Esophagus squamous epithelium (tissue), 4 donors: ENCODE measurements around the gene DCDC2B.

Experiments
- POLR2A ChIP-seq, 4 donors: fragments of 450-650 bp; IDR thresholded peaks; one replicate each; pipeline ENCODE4 v1.6.1; 2017; ENCODE audit warnings: antibody characterized with exemption in 4 of 4, mild to moderate bottlenecking in 4 of 4, moderate library complexity in 3 of 4
- TF ChIP-seq, protein P1 (sequence below), 6 experiments: fragments of 450-650 bp in 4 of 6; fragments of 200-600 bp in 2 of 6; sonication (generic) in 2 of 6; IDR thresholded peaks; one replicate each; pipeline ENCODE4 v1.5.1; 2016 to 2019; ENCODE audit warnings: antibody characterized with exemption in 6 of 6, mild to moderate bottlenecking in 4 of 6, moderate library complexity in 4 of 6

DNA sequence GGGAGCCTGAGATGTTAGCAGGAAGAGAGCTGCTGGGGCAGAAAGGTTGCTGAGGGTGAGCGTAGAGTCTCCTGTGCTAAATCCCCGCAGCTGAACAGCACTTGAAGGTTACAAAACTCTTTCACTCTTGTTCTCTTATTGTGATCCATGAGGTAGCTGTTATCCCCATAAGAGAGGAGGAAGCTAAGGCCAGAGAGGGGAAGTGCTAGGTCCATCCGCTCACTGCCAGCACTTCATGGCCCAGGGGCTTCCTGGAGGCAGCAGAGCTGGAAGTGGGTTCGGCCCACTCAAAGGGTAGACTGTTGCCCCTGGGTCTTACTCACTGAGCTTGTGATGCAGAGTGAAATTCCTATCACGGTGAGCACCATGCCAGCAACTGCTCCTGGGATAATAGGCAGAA lies 7.7 kb downstream of the DCDC2B start:
- TF ChIP-seq, protein P1, sequence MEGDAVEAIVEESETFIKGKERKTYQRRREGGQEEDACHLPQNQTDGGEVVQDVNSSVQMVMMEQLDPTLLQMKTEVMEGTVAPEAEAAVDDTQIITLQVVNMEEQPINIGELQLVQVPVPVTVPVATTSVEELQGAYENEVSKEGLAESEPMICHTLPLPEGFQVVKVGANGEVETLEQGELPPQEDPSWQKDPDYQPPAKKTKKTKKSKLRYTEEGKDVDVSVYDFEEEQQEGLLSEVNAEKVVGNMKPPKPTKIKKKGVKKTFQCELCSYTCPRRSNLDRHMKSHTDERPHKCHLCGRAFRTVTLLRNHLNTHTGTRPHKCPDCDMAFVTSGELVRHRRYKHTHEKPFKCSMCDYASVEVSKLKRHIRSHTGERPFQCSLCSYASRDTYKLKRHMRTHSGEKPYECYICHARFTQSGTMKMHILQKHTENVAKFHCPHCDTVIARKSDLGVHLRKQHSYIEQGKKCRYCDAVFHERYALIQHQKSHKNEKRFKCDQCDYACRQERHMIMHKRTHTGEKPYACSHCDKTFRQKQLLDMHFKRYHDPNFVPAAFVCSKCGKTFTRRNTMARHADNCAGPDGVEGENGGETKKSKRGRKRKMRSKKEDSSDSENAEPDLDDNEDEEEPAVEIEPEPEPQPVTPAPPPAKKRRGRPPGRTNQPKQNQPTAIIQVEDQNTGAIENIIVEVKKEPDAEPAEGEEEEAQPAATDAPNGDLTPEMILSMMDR (IDR thresholded peaks at IDR 0.05) = no peak
- TF ChIP-seq POLR2A (IDR thresholded peaks at IDR 0.05) = no peak
